Endothelial cell of umbilical vein (primary cell): ENCODE data around the gene CHMP6. TPM values are rescaled to one million over a fixed set of nuclear protein-coding genes. Genes with fewer than 3 reads are reported as not detected.

Experiments used
- BruUV-seq: library from RNA; stranded (reverse); fragments of 400-500 nt; replicated peaks from 2 replicates; lab custom pipeline; 2021; lab: Mats Ljungman, UMichigan
- CTCF ChIA-PET: fragments of 300-600, 350-600 bp; sonication (Branson Sonifier 250); formaldehyde crosslinking; loops from one replicate; lab custom pipeline; 2021; ENCODE audit warnings: antibody characterized with exemption, inconsistent platforms; lab: Charles Lee
- POLR2A ChIA-PET: fragments of 300-600, 350-600 bp; sonication (Branson Sonifier 250); formaldehyde crosslinking; loops from one replicate; lab custom pipeline; 2021; ENCODE audit warnings: antibody characterized with exemption, inconsistent platforms; lab: Charles Lee
- DNase-seq: peaks from one replicate; pipeline ENCODE4 v3.0.0-alpha.2; 2011; ENCODE audit warnings: low read depth, low spot score
- FAIRE-seq: peaks from 2 replicates; lab custom pipeline; 2011; peaks lifted over from hg19 to GRCh38; lab: Jason Lieb, UNC
- H2AFZ ChIP-seq: 2 replicates; pipeline ENCODE4 v1.6.0; 2012; ENCODE audit warnings: low read depth, low read length, control low read depth, inconsistent platforms
- H3K27ac ChIP-seq: 2 replicates; pipeline ENCODE4 v1.5.1; 2011; ENCODE audit warnings: low read depth, mild to moderate bottlenecking, control low read depth, low read length, moderate library complexity; ENCODE audit not compliant: insufficient read depth
- H3K27me3 ChIP-seq, 2 experiments: 2 replicates each; pipeline versions ENCODE4 v1.6.0 to v1.6.1; 2011; ENCODE audit warnings: low read length in 2 of 2, mixed read lengths in 1 of 2; ENCODE audit not compliant: control insufficient read depth in 2 of 2, insufficient read depth in 2 of 2
- H3K36me3 ChIP-seq, 2 experiments: 2 replicates in 1 of 2; 3 replicates in 1 of 2; pipeline ENCODE4 v1.5.1; 2011; ENCODE audit warnings: low read length in 2 of 2, mild to moderate bottlenecking in 1 of 2, moderate library complexity in 1 of 2; ENCODE audit not compliant: control insufficient read depth in 2 of 2, insufficient read depth in 2 of 2; ENCODE audit errors: extremely low read depth in 1 of 2
- H3K4me1 ChIP-seq: 3 replicates; pipeline ENCODE4 v1.5.1; 2011; ENCODE audit warnings: mild to moderate bottlenecking, low read length; ENCODE audit not compliant: control insufficient read depth, insufficient read depth; ENCODE audit errors: extremely low read depth
- H3K4me2 ChIP-seq: 2 replicates; pipeline ENCODE4 v1.6.1; 2011; ENCODE audit warnings: low read length, control low read depth, mixed read lengths; ENCODE audit not compliant: insufficient read depth
- H3K4me3 ChIP-seq, 3 experiments: fragments of 200-600 bp in 1 of 3; sonication (generic), shearing (Covaris generic) in 1 of 3; replicated peaks in 1 of 3; 2 replicates each; pipeline ENCODE4 v1.5.1; 2011 to 2016; ENCODE audit warnings: control low read depth in 3 of 3, low read length in 3 of 3, mild to moderate bottlenecking in 2 of 3, inconsistent platforms in 1 of 3, low read depth in 1 of 3, moderate library complexity in 1 of 3; ENCODE audit not compliant: insufficient read depth in 1 of 3
- H3K79me2 ChIP-seq: 2 replicates; pipeline ENCODE4 v1.6.0; 2012; ENCODE audit warnings: low read length, inconsistent platforms; ENCODE audit not compliant: control insufficient read depth, insufficient read depth
- H3K9ac ChIP-seq: replicated peaks from 2 replicates; pipeline ENCODE3; 2011; ENCODE audit warnings: low read length, control low read depth; ENCODE audit not compliant: insufficient read depth; ENCODE audit errors: extremely low read depth
- H3K9me1 ChIP-seq: replicated peaks from 3 replicates; pipeline ENCODE4 v1.6.0; 2011; ENCODE audit warnings: mild to moderate bottlenecking, low read length; ENCODE audit not compliant: control insufficient read depth, insufficient read depth; ENCODE audit errors: extremely low read depth
- H3K9me3 ChIP-seq: replicated peaks from 2 replicates; pipeline ENCODE4 v1.5.1; 2012; ENCODE audit warnings: low read length, inconsistent platforms; ENCODE audit not compliant: control insufficient read depth, insufficient read depth
- H4K20me1 ChIP-seq: replicated peaks from 2 replicates; pipeline ENCODE3; 2011; ENCODE audit warnings: mild to moderate bottlenecking, low read length; ENCODE audit not compliant: control insufficient read depth, insufficient read depth; ENCODE audit errors: extremely low read depth
- EZH2 ChIP-seq: IDR thresholded peaks from 2 replicates; pipeline ENCODE4 v1.6.1; 2012; ENCODE audit warnings: borderline replicate concordance, low read depth, mild to moderate bottlenecking, moderate library complexity, low read length, inconsistent platforms; ENCODE audit not compliant: severe bottlenecking
- FOS ChIP-seq: IDR thresholded peaks from 2 replicates; pipeline ENCODE4 v1.6.1; 2011; ENCODE audit warnings: mild to moderate bottlenecking, low read length, moderate library complexity, borderline replicate concordance; ENCODE audit not compliant: insufficient read depth
- GATA2 ChIP-seq: IDR thresholded peaks from 2 replicates; pipeline ENCODE4 v1.7.0; 2011; ENCODE audit warnings: low read depth, mild to moderate bottlenecking, moderate library complexity, mixed read lengths, low read length; ENCODE audit not compliant: insufficient read length, insufficient read depth
- JUN ChIP-seq: IDR thresholded peaks from 2 replicates; pipeline ENCODE4 v1.6.1; 2011; ENCODE audit warnings: borderline replicate concordance, low read depth; ENCODE audit not compliant: insufficient read length, insufficient read depth
- MYC ChIP-seq: IDR thresholded peaks from one replicate; pipeline ENCODE4 v1.6.1; 2011; ENCODE audit warnings: mild to moderate bottlenecking, low read depth, low read length
- POLR2A ChIP-seq: IDR thresholded peaks from 2 replicates; pipeline ENCODE4 v1.6.1; 2012; ENCODE audit warnings: low read depth, mild to moderate bottlenecking, control low read depth, low read length
- POLR2AphosphoS5 ChIP-seq: IDR thresholded peaks from 2 replicates; pipeline ENCODE4 v1.6.1; 2012; ENCODE audit warnings: low read depth, mild to moderate bottlenecking, control low read depth, low read length, moderate library complexity; ENCODE audit not compliant: insufficient read depth
- dilution Hi-C: fragments of 300-500 bp; cut with MboI; formaldehyde crosslinking; loops from one replicate; pipeline ENCODE4 v1.15.0; 2019; ENCODE audit warnings: low sequenced_read_pairs; ENCODE audit not compliant: extremely low pct_ligation_motif_present
- intact Hi-C: fragments of 100-400 bp; cut with micrococcal nuclease; formaldehyde crosslinking; loops from one replicate; pipeline ENCODE4 v1.10.0; 2022
- polyA plus RNA-seq, 4 experiments: library from polyadenylated mRNA; depleted of rRNA in 3 of 4; stranded (reverse) in 3 of 4; unstranded in 1 of 4; fragments of >200 nt; gene quantifications; 2 replicates each; pipeline versions ENCODE4 v1.2.1 to v1.2.3, GENCODE V29; 2011 to 2012; ENCODE audit warnings: missing spikeins in 1 of 4
- total RNA-seq: library from RNA; stranded (reverse); gene quantifications from 2 replicates; pipeline ENCODE4 v1.2.3, GENCODE V29; 2021
- TF ChIP-seq, protein P1 (sequence below): IDR thresholded peaks from 2 replicates; pipeline ENCODE4 v1.6.1; 2011; ENCODE audit not compliant: insufficient read depth, insufficient read length
- TF ChIP-seq, protein P2 (sequence below), 2 donors: IDR thresholded peaks; 1 replicate in 1 of 2; 2 replicates in 1 of 2; pipeline ENCODE4 v1.5.1; 2011; ENCODE audit warnings: low read length in 2 of 2, mild to moderate bottlenecking in 2 of 2, moderate library complexity in 2 of 2, control low read depth in 1 of 2, inconsistent platforms in 1 of 2, low read depth in 1 of 2; ENCODE audit not compliant: insufficient read depth in 1 of 2; ENCODE audit errors: extremely low read depth in 1 of 2

Gene CHMP6
- total and polyA plus RNA-seq, 2 donors (not counting 3 experiments of a cell fraction or from before 2014, with no cell fraction given), result 42.5 to 48.5 TPM

DNA sequence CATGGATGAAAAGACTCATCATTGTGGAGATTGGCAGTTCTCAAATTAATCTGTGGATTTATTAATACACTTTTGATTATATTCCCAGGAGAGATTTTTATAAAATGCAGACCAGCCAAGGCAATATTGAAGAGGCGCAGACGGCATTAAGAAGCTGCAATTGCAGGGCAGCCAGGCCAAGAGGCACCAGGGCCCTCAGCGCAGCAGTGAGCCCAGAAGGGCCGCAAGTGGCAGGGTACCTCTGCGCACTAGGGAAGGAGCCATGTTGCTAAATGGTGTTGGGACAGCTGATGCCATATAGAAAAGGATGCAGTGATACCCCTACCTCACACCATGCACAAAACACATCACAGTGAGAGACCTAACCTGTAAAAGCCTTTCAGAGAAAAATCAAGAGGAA lies 36.6 kb upstream of the CHMP6 start:
- FAIRE-seq (no peak), DNase-seq (no peak)
- Histone ChIP-seq H3K9me1 (no peaks in the 10 kb centered on the region), H3K36me3 (peaks cover 0 to 3% of the 10 kb centered on the region in 2 experiments), H3K4me3 (no peak overlapping the region), H3K9me3 (no peaks in the 10 kb centered on the region), H3K4me1 (no peaks in the 10 kb centered on the region), H2AFZ (no peak overlapping the region), H3K4me2 (no peak overlapping the region), H3K27ac (no peak overlapping the region), H3K79me2 (no peaks in the 10 kb centered on the region), H3K9ac (no peak overlapping the region), H4K20me1 (no peaks in the 10 kb centered on the region), H3K27me3 (no peaks in the 10 kb centered on the region)
- intact Hi-C loops, result no loop called here
- no TSS peak for BruUV-seq
- POLR2A ChIA-PET, result no interaction called here
- CTCF ChIA-PET, result interaction anchor here (0.5 kb wide), 1 partner anchor 536 kb away, joined by 3 read pairs; no protein-coding TSS in a partner anchor
- dilution Hi-C loops, result no loop called here
- TF ChIP-seq, protein P1, sequence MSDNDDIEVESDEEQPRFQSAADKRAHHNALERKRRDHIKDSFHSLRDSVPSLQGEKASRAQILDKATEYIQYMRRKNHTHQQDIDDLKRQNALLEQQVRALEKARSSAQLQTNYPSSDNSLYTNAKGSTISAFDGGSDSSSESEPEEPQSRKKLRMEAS, result no peak
- TF ChIP-seq MYC, result no peak
- no peak for TF ChIP-seq FOS
- no peak for TF ChIP-seq POLR2AphosphoS5
- TF ChIP-seq EZH2, result no peak
- TF ChIP-seq, protein P2, sequence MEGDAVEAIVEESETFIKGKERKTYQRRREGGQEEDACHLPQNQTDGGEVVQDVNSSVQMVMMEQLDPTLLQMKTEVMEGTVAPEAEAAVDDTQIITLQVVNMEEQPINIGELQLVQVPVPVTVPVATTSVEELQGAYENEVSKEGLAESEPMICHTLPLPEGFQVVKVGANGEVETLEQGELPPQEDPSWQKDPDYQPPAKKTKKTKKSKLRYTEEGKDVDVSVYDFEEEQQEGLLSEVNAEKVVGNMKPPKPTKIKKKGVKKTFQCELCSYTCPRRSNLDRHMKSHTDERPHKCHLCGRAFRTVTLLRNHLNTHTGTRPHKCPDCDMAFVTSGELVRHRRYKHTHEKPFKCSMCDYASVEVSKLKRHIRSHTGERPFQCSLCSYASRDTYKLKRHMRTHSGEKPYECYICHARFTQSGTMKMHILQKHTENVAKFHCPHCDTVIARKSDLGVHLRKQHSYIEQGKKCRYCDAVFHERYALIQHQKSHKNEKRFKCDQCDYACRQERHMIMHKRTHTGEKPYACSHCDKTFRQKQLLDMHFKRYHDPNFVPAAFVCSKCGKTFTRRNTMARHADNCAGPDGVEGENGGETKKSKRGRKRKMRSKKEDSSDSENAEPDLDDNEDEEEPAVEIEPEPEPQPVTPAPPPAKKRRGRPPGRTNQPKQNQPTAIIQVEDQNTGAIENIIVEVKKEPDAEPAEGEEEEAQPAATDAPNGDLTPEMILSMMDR (IDR thresholded peaks at IDR 0.05; ENCODE audit: extremely low read depth in 1 of 2, insufficient read depth in 1 of 2, low read depth in 1 of 2, low read length in 2 of 2), result no peak
- TF ChIP-seq GATA2, result no peak
- no peak for TF ChIP-seq JUN
- TF ChIP-seq POLR2A, result no peak
